Bronchial epithelial cell (primary cell): ENCODE results near the gene CFAP47. TPM values are rescaled to one million over a fixed set of nuclear protein-coding genes. Genes with fewer than 3 reads are reported as not detected.

Experiments
- DNase-seq: peaks from one replicate; pipeline ENCODE4 v3.0.0-alpha.2; 2010; ENCODE audit warnings: low read depth
- FAIRE-seq: peaks from 2 replicates; lab custom pipeline; 2011; peaks lifted over from hg19 to GRCh38; lab: Jason Lieb, UNC
- H3K27me3 ChIP-seq: 2 replicates; pipeline ENCODE4 v1.5.1; 2011; ENCODE audit warnings: low read length; ENCODE audit not compliant: control insufficient read depth, insufficient read depth
- H3K36me3 ChIP-seq: 2 replicates; pipeline ENCODE4 v1.5.1; 2011; ENCODE audit warnings: low read length; ENCODE audit not compliant: control insufficient read depth, insufficient read depth
- H3K4me3 ChIP-seq: 2 replicates; pipeline ENCODE4 v1.5.1; 2011; ENCODE audit warnings: mild to moderate bottlenecking, low read depth, low read length, control low read depth
- CTCF ChIP-seq: IDR thresholded peaks from 2 replicates; pipeline ENCODE4 v1.5.1; 2011; ENCODE audit warnings: mild to moderate bottlenecking, moderate library complexity, low read length, control low read depth, inconsistent platforms; ENCODE audit not compliant: insufficient read depth, severe bottlenecking
- total RNA-seq: library from RNA; depleted of rRNA; stranded (reverse); fragments of >200 nt; gene quantifications from 2 replicates; pipeline ENCODE4 v1.2.1, GENCODE V29; 2014

Gene CFAP47
- total RNA-seq, 1 donor from 2014 or later: not detected

- TF ChIP-seq CTCF: no peak
- FAIRE-seq: no peak
- no peak for DNase-seq
- Histone ChIP-seq H3K27me3 (no peaks in the 10 kb centered on the region), H3K36me3 (no peaks in the 10 kb centered on the region), H3K4me3 (no peak overlapping the region)
Observed at GRCh38 chrX:36407836-36408235, 488.3 kb downstream of the CFAP47 start.

- no peak for TF ChIP-seq CTCF
- no peak overlapping the region for H3K4me3 ChIP-seq
- no peak for FAIRE-seq
- no peaks in the 10 kb centered on the region for H3K36me3 ChIP-seq
- DNase-seq: no peak
- no peaks in the 10 kb centered on the region for H3K27me3 ChIP-seq
Observed at GRCh38 chrX:36414056-36414455, 494.5 kb downstream of the CFAP47 start.

GRCh38 chrX:36422368-36422767 lies 502.8 kb downstream of the CFAP47 start:
- FAIRE-seq (no peak), DNase-seq (no peak)
- TF ChIP-seq CTCF: no peak
- Histone ChIP-seq H3K36me3 (no peaks in the 10 kb centered on the region), H3K4me3 (no peak overlapping the region), H3K27me3 (no peaks in the 10 kb centered on the region)

- DNase-seq (peak; percentile 62), FAIRE-seq (no peak)
- H3K36me3 ChIP-seq: no peaks in the 10 kb centered on the region
- no peaks in the 10 kb centered on the region for H3K27me3 ChIP-seq
- TF ChIP-seq CTCF: no peak
- H3K4me3 ChIP-seq: no peak overlapping the region
Observed at GRCh38 chrX:36431819-36432218, 512.3 kb downstream of the CFAP47 start.

- no peaks in the 10 kb centered on the region for H3K27me3 ChIP-seq
- FAIRE-seq: no peak
- H3K4me3 ChIP-seq: no peak overlapping the region
- no peak for TF ChIP-seq CTCF
- no peaks in the 10 kb centered on the region for H3K36me3 ChIP-seq
- DNase-seq: peak; percentile 19
Observed at GRCh38 chrX:36434522-36434921, 515.0 kb downstream of the CFAP47 start.

Other genes starting within 250 kb of the CFAP47 start
- not detected in 2 replicates for gene MAGEB16, start 121.4 kb upstream of the CFAP47 start, total RNA-seq